Activated T-helper 9 cell treated with anti-CD3 and anti-CD28 coated beads, Interleukin-2, amount 50 U/mL, for 16 hours (primary cell): ENCODE measurements around the gene INPP4B.

ENCODE experiments used
- DNase-seq: peaks from one replicate; pipeline ENCODE4 v3.0.0-alpha.2; 2020; ENCODE audit warnings: low read depth

The INPP4B gene

GRCh38 chr4:142373610-142374009 lies 472.5 kb downstream of the INPP4B start:
- no peak for DNase-seq

GRCh38 chr4:142372530-142373260 lies 473.4 kb downstream of the INPP4B start:
- DNase-seq = no peak

- DNase-seq = no peak
Observed at GRCh38 chr4:142369141-142369540, 477.0 kb downstream of the INPP4B start.

- DNase-seq = no peak
Observed at GRCh38 chr4:142367418-142368180, 478.5 kb downstream of the INPP4B start.

- DNase-seq = no peak
Observed at GRCh38 chr4:142366769-142367181, 479.3 kb downstream of the INPP4B start.

GRCh38 chr4:142365391-142365790 lies 480.7 kb downstream of the INPP4B start:
- DNase-seq = no peak

- no peak for DNase-seq
Observed at GRCh38 chr4:142363686-142364085, 482.4 kb downstream of the INPP4B start.

GRCh38 chr4:142361981-142362380 lies 484.1 kb downstream of the INPP4B start:
- no peak for DNase-seq

GRCh38 chr4:142360657-142361056 lies 485.4 kb downstream of the INPP4B start:
- no peak for DNase-seq

GRCh38 chr4:142358656-142359055 lies 487.4 kb downstream of the INPP4B start:
- DNase-seq = no peak

- DNase-seq = no peak
Observed at GRCh38 chr4:142356801-142357200, 489.3 kb downstream of the INPP4B start.

GRCh38 chr4:142356118-142356759 lies 489.9 kb downstream of the INPP4B start:
- no peak for DNase-seq

- DNase-seq = no peak
Observed at GRCh38 chr4:142355421-142355930, 490.6 kb downstream of the INPP4B start.

GRCh38 chr4:142354794-142355420 lies 491.2 kb downstream of the INPP4B start:
- no peak for DNase-seq

- DNase-seq = no peak
Observed at GRCh38 chr4:142354041-142354440, 492.1 kb downstream of the INPP4B start.

GRCh38 chr4:142353149-142353738 lies 492.9 kb downstream of the INPP4B start:
- DNase-seq = no peak

- no peak for DNase-seq
Observed at GRCh38 chr4:142352712-142353111, 493.4 kb downstream of the INPP4B start.

GRCh38 chr4:142351958-142352357 lies 494.1 kb downstream of the INPP4B start:
- DNase-seq = no peak

- DNase-seq = no peak
Observed at GRCh38 chr4:142350871-142351270, 495.2 kb downstream of the INPP4B start.

- DNase-seq = no peak
Observed at GRCh38 chr4:142348613-142349021, 497.5 kb downstream of the INPP4B start.

GRCh38 chr4:142347241-142347640 lies 498.9 kb downstream of the INPP4B start:
- DNase-seq = no peak

GRCh38 chr4:142345924-142346323 lies 500.2 kb downstream of the INPP4B start:
- DNase-seq = no peak
